Measurements from ENCODE around the gene IGF2BP2. TPM values are rescaled to one million over a fixed set of nuclear protein-coding genes. Genes with fewer than 3 reads are reported as not detected.

The IGF2BP2 gene
- polyA plus RNA-seq, 1 donor from 2014 or later, result not detected

DNA sequence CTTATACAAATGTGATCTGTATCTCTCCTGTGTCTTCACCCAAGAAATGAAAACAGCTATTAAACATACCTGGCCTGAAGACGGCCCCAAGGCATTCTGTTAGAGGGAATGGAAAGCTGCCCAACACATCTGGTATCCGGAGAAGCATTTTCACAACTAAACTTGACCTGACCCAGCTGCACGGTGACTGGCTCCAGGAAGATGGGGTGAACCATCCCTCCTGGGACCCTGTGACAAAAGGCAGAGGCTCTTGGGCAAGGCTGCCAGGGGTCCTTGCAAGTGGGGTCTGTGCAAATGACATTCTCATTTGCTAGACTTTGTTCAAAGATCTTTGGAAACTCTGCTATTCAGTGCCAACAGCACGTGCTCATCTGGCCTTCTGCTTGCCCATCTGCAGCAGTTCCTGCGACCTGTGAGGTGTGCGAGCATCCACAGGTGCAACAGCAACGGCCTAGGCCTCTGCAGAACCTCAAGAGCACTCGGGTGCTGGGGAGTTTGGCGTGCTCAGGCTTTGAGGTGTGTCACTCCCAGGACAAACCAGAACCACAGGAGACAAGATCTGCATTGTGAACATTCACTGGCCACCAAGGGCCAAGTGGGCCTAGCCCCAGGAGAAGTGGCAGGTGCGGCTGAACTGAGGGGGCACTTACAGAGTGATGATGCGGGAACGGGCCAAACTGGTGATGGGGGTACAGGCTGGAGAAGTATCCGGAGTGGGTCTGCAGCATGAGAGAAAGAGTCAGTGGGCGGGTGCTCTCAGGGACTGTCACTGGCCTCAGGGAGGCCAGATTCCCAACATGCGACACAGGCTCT is 166.9 kb downstream of the IGF2BP2 start:
- Mint-ChIP-seq H3K27me3 (peaks cover 14% of the 10 kb centered on the region), H3K9me3 (no peaks in the 10 kb centered on the region), H3K36me3 (peaks cover under 1% of the 10 kb centered on the region), H3K4me1 (peaks cover 0 to 5% (median 1%) of the 10 kb centered on the region in 3 donors), H3K27ac (no peak overlapping the region), H3K4me3 (peak overlapping the region in 1 of 4 donors; percentile 68)

DNA sequence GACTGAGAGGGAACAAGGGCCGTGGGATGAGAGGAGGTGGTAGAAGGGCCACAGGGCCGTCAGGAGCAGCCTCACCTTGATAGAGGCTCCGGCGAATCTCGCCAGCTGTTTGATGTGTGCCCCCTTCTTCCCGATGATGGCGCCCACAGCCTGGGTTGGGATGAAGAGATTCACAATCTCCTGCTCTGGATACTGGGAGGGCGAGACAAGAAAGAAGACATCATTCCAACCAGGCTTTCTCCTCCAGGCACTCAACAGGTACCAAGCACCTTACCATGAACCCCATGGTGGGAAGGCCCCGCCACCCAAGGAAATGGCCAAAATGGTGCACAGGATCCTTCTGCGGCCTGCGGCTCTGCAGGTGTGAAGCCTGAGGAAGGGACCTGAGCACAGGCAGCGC is 167.6 kb downstream of the IGF2BP2 start:
- Mint-ChIP-seq H3K36me3 (no peaks in the 10 kb centered on the region), H3K4me3 (no peak overlapping the region), H3K9me3 (no peaks in the 10 kb centered on the region), H3K27me3 (peaks cover 15% of the 10 kb centered on the region), H3K27ac (no peak overlapping the region), H3K4me1 (peaks cover 0 to 5% (median 1%) of the 10 kb centered on the region in 3 donors)

DNA sequence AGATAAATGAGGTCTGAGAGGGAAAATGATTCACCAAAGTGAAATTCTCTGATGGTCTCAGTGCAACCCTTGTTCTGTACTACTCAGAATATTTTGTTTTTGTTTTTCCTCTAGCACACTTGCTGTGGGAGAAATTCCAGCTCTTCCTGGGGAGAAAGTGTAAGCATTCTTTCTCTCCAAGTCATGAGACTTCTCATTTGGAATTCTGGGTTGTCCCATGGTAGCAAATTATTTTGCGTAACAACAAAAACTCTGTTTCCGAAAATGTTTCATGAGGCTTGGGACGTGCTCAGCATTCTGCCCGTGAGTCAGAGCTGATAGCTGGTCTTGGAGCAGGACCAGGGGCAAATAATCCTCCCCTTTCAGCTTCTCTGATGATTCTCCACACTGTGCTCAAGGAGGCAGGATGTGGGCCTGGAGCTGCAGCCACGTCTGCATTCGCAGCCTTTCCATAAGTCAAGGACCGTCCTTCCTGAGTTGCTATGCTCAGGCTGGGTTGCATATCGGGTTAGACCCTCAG is 168.5 kb downstream of the IGF2BP2 start:
- no peak overlapping the region for H3K27ac Mint-ChIP-seq
- H3K9me3 Mint-ChIP-seq, result no peaks in the 10 kb centered on the region
- no peaks in the 10 kb centered on the region for H3K36me3 Mint-ChIP-seq
- H3K4me3 Mint-ChIP-seq, result no peak overlapping the region
- H3K4me1 Mint-ChIP-seq, result peaks cover 0 to 5% (median 1%) of the 10 kb centered on the region in 3 donors
- peaks cover 10% of the 10 kb centered on the region for H3K27me3 Mint-ChIP-seq

DNA sequence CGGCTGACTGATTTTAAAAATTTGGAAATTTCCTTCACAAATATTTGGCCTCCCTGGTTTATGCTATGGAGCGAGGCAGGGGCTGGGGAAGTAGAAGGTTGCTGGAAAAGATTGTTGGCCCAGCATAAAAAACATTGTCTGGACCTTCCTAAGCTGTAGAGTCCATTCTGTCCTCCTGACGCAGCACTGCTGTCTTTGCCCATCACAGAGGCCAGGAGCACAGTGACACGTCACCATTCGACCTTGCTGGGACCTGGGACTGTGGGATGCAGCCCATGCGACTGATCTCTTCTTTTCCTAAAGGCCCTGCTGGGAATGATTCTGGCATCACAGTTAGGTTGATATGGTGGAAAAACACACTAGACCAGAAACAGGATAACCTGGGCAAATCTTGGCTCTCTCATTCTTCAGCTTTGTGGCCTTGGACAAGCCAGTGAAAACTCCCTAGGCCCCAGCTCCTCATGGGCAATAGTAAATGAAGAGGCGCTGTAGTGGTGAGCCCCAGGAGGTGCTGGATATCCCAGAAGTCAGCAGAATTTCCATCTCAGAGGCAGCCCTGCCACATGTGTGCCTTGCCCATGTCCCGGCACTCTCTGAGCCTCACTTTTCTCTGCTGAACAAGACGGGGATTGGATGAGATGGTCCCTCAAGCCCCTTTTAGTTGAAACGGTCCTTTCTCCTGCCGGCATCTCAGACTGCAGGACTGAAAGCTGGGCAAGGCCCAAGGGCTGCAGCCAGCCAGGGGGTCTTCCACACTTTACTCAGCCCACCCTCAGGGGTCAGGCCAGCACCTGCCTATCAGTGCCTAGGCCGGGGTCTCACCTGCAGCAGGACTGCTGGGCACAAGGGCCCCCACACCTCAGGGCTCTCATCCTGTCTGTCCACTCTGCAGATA is 169.2 kb downstream of the IGF2BP2 start:
- no peak overlapping the region for H3K27ac Mint-ChIP-seq
- peaks cover 0 to 5% (median 1%) of the 10 kb centered on the region in 3 donors for H3K4me1 Mint-ChIP-seq
- peaks cover 8% of the 10 kb centered on the region for H3K27me3 Mint-ChIP-seq
- no peak overlapping the region for H3K4me3 Mint-ChIP-seq
- H3K36me3 Mint-ChIP-seq, result no peaks in the 10 kb centered on the region
- no peaks in the 10 kb centered on the region for H3K9me3 Mint-ChIP-seq

DNA sequence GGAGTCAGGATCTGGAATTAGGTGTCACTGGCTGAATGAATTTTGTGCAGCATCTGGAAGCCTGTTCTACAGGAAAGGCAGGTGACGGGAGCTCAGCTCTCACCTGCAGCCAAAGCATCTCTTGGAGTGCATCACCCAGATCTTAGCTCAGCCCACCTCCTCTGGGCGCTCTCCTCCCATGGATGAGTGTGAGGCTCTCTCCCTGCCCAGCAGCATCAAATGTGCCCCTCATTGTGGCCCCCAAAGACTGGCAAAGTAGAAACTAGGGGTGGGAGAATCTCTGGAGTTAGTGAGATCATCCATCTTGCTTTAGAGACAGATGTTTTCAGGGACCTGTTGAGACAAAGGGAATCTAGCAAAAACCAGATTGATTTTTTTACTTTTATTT is 170.1 kb downstream of the IGF2BP2 start:
- Mint-ChIP-seq H3K4me1 (peaks cover 0 to 1% (median 0%) of the 10 kb centered on the region in 3 donors), H3K4me3 (no peak overlapping the region), H3K27me3 (peaks cover 6% of the 10 kb centered on the region), H3K36me3 (no peaks in the 10 kb centered on the region), H3K9me3 (no peaks in the 10 kb centered on the region), H3K27ac (no peak overlapping the region)

DNA sequence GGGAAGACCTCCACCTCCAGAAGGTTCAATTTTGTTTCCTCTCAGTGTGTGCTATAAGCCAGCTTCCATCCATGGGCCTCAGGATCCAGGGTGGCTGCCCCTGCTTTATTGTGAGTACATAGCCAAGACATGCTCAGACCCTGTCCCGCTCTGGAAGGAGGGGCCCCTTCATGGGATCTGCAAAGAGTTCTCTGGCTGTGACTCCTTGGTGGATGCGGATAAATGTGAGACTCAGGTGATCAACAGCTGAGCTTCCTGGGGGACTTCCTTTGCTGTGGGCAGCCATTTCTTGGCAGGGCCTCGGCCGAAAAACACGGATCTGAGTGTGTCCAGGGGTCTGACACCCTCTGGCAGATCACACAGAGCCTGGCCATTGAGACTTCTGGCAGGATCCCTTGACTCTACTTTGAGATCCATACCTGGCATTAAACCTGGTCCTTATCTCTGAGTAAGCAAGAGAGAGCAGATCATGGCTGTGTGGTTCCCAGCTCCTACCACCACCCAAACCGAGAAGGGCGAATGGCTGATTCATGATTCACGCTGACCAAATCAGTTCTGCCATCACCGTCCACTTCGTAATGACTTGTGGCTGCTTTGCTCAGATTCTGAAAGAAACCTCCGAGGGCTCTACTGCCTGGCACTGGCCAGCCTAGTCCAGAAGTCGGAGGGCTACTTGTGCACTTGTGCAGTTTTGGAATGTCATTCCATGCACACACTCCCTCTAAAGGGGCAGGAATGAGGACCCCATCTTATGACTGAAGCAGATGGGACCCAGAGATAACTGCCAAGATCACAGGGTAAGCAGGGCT is 170.7 kb downstream of the IGF2BP2 start:
- Mint-ChIP-seq H3K27ac (no peak overlapping the region), H3K36me3 (no peaks in the 10 kb centered on the region), H3K4me3 (no peak overlapping the region), H3K4me1 (peaks cover 0 to 1% (median 0%) of the 10 kb centered on the region in 3 donors), H3K9me3 (no peaks in the 10 kb centered on the region), H3K27me3 (peaks cover 6% of the 10 kb centered on the region)

DNA sequence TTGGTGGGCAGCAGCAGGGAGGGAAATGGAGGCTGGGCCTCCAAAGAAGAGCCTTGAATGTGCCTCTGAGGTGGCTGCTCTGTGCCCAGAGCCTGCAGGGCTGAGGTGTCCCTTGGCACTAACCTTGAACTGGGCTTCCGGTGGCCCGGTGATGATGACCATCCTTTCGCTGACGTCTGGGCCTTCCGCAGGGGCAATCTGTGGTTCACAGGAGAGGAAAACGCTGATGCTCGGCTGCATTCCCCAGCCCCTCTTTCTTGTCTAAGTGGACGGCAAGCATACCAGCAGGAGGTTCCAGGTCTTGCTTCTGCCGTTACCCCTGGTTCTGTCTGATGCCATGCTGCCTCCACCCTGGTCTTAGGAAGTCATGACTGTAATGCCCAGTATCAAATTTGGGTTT is 172.9 kb downstream of the IGF2BP2 start:
- Mint-ChIP-seq H3K27ac (no peak overlapping the region), H3K4me3 (no peak overlapping the region), H3K4me1 (peaks cover under 1 to 2% (median 1%) of the 10 kb centered on the region in 3 donors), H3K27me3 (peaks cover 6% of the 10 kb centered on the region), H3K36me3 (no peaks in the 10 kb centered on the region), H3K9me3 (no peaks in the 10 kb centered on the region)

DNA sequence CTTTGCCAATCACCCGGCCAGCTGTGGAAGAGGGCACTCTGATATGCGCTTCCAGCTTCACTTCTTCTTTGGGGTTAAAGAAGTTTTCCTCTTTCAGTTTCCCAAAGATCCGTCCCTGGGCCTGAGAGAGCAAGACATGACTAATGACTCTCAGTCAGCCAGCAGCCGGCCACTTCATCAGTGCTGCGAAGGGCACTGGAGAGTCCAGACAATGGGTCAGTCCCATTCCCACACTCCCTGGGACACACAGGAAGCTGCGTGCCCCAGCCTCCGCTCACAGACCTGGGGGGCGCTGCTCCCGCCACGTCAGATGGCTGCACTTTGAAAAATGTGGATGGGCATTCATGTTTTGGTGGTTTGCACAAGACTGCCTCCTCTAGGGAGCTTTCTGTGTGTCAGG is 175.4 kb downstream of the IGF2BP2 start:
- Mint-ChIP-seq H3K9me3 (no peaks in the 10 kb centered on the region), H3K27me3 (peaks cover 11% of the 10 kb centered on the region), H3K27ac (no peak overlapping the region), H3K4me1 (peaks cover 5 to 6% (median 5%) of the 10 kb centered on the region in 3 donors), H3K36me3 (no peaks in the 10 kb centered on the region), H3K4me3 (no peak overlapping the region)

DNA sequence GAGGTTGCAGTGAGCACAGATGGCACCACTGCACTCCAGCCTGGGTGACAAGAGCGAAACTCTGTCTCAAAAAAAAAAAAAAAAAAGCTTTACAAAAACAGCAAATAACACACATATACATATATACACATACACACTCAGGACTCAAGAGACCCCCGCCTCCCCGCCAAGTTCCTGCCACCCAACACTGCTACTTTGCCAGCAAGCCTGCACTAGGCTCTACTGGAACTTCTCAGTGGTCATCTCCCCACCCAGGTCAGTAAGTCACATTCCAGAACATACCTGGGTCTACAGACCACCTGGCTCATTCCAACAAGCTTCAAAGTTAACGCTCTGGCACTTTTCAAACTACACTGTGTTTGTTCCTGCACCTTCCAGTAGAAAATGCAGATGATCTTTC is 176.4 kb downstream of the IGF2BP2 start:
- Mint-ChIP-seq H3K4me1 (peaks cover 5 to 6% (median 5%) of the 10 kb centered on the region in 3 donors), H3K27me3 (peaks cover 11% of the 10 kb centered on the region), H3K4me3 (no peak overlapping the region), H3K27ac (no peak overlapping the region), H3K36me3 (no peaks in the 10 kb centered on the region), H3K9me3 (no peaks in the 10 kb centered on the region)

DNA sequence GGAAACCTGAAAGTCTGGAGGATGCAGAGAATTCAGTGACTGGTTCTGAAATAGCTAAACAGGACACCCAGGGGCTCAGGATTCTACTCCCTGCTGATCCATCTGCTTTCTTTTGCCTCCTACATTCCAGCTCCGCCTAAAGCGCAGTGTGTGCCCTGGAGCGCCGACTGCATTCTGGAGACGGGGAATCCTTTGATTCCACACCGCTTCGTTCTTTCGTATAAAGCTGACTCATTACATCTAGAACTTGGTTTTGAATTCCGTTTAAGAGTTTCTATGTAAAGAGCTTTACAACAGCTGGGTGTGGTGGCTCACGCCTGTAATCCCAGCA is 177.0 kb downstream of the IGF2BP2 start:
- H3K27ac Mint-ChIP-seq, result no peak overlapping the region
- peaks cover 11% of the 10 kb centered on the region for H3K27me3 Mint-ChIP-seq
- peaks cover 5 to 6% (median 5%) of the 10 kb centered on the region in 3 donors for H3K4me1 Mint-ChIP-seq
- peak overlapping the region in 1 of 4 donors; percentile 54 for H3K4me3 Mint-ChIP-seq
- no peaks in the 10 kb centered on the region for H3K36me3 Mint-ChIP-seq
- H3K9me3 Mint-ChIP-seq, result no peaks in the 10 kb centered on the region

DNA sequence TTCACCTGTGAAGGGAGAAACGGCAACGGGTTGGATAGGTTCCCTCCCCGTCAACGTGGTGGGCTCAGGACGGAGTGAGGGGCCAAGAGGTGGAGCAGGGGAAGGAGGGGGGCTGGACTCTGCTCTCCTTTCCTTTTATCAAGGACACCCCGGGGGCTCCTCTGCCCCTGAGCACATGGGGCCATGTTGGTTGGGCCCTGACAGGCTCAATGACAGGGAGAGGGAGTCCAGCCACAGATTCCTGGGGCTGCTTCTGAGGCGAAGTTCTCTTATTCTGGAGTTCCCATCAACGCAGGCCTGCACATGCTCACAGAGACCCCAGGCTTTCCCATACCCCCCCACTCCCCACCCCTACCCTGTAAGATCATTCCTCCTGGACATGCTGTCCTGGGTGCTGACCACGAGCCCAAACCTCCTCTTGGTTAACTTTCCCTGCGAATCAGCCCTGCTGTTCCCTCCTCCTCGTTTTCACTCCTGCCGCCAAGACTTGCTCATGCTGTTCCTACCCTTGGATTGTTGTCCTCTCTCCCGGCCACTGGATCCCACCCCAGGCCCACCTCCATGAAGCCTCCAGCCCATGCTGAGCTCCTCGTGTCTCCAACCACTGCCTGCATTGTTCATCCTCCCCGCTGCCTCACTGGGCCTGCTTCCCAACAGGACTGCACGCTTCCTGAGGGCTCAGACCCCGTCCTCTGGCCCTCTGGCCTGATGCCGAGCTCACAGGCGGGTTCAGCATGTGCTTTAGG is 177.5 kb downstream of the IGF2BP2 start:
- no peaks in the 10 kb centered on the region for H3K9me3 Mint-ChIP-seq
- peaks cover 7% of the 10 kb centered on the region for H3K27me3 Mint-ChIP-seq
- peaks cover 5 to 6% (median 5%) of the 10 kb centered on the region in 3 donors for H3K4me1 Mint-ChIP-seq
- H3K27ac Mint-ChIP-seq, result no peak overlapping the region
- H3K36me3 Mint-ChIP-seq, result no peaks in the 10 kb centered on the region
- peak overlapping the region in 2 of 4 donors; percentile 54 to 77 for H3K4me3 Mint-ChIP-seq

DNA sequence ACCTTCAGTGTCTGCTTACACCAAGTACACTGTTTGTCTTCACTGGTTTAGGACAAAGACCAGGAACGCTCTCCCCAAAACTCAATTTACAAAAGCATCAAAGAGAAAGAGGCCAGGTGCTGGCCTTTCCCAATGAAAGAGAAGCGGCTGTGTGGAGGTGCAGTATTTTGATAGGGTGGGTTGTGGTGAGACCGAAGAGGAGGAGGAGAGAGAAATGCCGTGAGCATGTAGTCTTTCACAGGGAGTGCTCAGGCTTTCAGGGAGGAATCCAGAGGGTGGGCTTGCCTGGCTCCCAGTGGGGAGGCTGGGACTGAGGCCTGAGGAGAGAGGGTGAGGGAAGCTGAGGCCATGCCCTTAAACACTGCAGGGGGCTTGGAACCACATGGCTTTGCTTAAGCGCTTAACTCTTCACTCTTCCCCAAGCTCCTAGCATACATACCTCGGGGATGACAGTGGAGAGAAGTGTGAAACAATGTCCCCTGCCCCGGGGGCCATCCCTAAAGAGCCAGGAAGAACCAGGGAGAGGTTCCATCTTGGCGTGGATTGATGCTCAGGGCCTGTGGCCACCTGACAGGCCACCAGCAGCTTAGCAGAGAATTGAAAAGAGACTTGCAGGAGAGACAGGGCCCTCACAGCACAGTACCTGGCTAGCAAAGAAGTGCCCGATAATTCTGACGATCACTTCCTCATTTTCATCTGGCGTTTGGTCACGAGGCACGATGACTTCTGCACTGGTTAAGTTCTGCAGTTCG is 178.3 kb downstream of the IGF2BP2 start:
- Mint-ChIP-seq H3K27me3 (peaks cover 8% of the 10 kb centered on the region), H3K27ac (peak overlapping the region in 1 of 3 donors; percentile 67), H3K4me1 (peaks cover 5 to 6% (median 5%) of the 10 kb centered on the region in 3 donors), H3K9me3 (no peaks in the 10 kb centered on the region), H3K36me3 (no peaks in the 10 kb centered on the region), H3K4me3 (peak overlapping the region in 1 of 4 donors; percentile 77)

DNA sequence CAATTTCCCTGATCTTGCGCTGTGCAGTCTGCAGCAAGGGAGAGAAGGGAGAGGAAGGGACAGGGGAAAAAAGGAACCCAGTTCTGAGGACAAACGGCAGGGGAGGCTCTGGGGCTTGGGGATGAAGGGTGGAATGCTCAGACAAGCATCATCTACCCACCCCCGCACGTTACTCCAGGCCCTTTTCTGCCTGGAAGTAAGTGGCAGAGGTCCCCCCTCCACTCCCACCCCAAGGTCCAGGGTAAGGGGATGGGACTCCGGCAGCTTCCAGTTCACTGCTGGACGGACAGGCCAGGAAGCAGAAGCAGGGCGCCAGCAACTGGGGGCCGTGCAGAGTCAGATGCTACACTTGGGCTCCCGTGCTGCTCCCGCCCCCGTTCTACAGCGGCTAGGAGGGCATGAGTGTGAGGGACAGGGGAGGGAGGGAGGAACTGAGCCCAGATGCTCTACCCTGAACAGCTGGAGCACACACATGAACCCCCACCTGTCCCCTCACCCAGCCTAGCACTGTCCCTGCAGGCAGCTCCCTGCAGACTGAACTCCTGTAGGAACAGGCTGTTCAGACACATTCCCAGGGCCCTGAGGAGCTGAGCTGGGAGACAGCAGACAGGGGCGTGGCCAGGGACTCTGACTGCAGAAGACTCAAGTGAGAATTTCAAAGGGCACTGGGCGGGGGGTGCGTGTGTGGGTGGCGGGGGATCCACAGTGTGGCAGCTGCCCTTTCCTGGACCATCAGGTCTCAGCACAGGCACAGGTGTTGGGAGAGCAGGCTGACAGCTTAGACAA is 179.1 kb downstream of the IGF2BP2 start:
- peak overlapping the region in 1 of 4 donors; percentile 37 for H3K4me3 Mint-ChIP-seq
- H3K27me3 Mint-ChIP-seq, result peaks cover 8% of the 10 kb centered on the region
- peak overlapping the region in 1 of 3 donors; percentile 67 for H3K27ac Mint-ChIP-seq

More for the DNA sequence above, 179.1 kb downstream of the IGF2BP2 start:
- Mint-ChIP-seq H3K4me1 (peaks cover 5 to 6% (median 5%) of the 10 kb centered on the region in 3 donors), H3K9me3 (no peaks in the 10 kb centered on the region), H3K36me3 (no peaks in the 10 kb centered on the region)

Measured in IgD-negative memory B cell (primary cell).